ENCODE data around the gene PSMB2.
A peak's percentile ranks its signal among the peaks of the same experiment; 100 is the strongest.
"Not testable (repeated sequence)": the region's sequence is repeated elsewhere in the genome, so short reads cannot be mapped to it uniquely, and the experiment has no call there.

PSMB2 gene

GRCh38 chr1:35641233-35641866 is at the start of gene PSMB2:
Gene PSMB2, minus strand, starts transcription at chr1:35641526. Its CDS starts 94 bp downstream, at chr1:35641432.
- DNase-seq (ENCODE audit: low spot score), result peak; percentile 94

- no peak for DNase-seq (ENCODE audit: low spot score)
These were observed 49.8 kb upstream of the PSMB2 start for GRCh38 chr1:35691080-35691479.

- DNase-seq (ENCODE audit: low spot score), result not testable (repeated sequence)
These were observed 48.8 kb upstream of the PSMB2 start for GRCh38 chr1:35690103-35690502.

- no peak for DNase-seq (ENCODE audit: low spot score)
These were observed 46.8 kb upstream of the PSMB2 start for GRCh38 chr1:35688161-35688560.

GRCh38 chr1:35683012-35683411 is 41.7 kb upstream of the PSMB2 start:
- no peak for DNase-seq (ENCODE audit: low spot score)

- no peak for DNase-seq (ENCODE audit: low spot score)
These were observed 38.9 kb upstream of the PSMB2 start for GRCh38 chr1:35680271-35680670.

GRCh38 chr1:35675773-35676172 is 34.4 kb upstream of the PSMB2 start:
- no peak for DNase-seq (ENCODE audit: low spot score)

- DNase-seq (ENCODE audit: low spot score), result no peak
These were observed 32.8 kb upstream of the PSMB2 start for GRCh38 chr1:35674111-35674510.

- DNase-seq (ENCODE audit: low spot score), result no peak
These were observed 30.8 kb upstream of the PSMB2 start for GRCh38 chr1:35672116-35672515.

GRCh38 chr1:35668506-35668905 is 27.2 kb upstream of the PSMB2 start:
- DNase-seq (ENCODE audit: low spot score), result no peak

- no peak for DNase-seq (ENCODE audit: low spot score)
These were observed 25.6 kb upstream of the PSMB2 start for GRCh38 chr1:35666916-35667315.

GRCh38 chr1:35666216-35666615 is 24.9 kb upstream of the PSMB2 start:
- DNase-seq (ENCODE audit: low spot score), result no peak

- no peak for DNase-seq (ENCODE audit: low spot score)
These were observed 22.1 kb upstream of the PSMB2 start for GRCh38 chr1:35663434-35663833.

- DNase-seq (ENCODE audit: low spot score), result no peak
These were observed 20.1 kb upstream of the PSMB2 start for GRCh38 chr1:35661474-35661795.

- peak; percentile 35 for DNase-seq (ENCODE audit: low spot score)
These were observed 19.5 kb upstream of the PSMB2 start for GRCh38 chr1:35660581-35661473.

- DNase-seq (ENCODE audit: low spot score), result no peak
These were observed 18.3 kb upstream of the PSMB2 start for GRCh38 chr1:35659589-35659988.

GRCh38 chr1:35657851-35658250 is 16.5 kb upstream of the PSMB2 start:
- DNase-seq (ENCODE audit: low spot score), result no peak

- no peak for DNase-seq (ENCODE audit: low spot score)
These were observed 15.5 kb upstream of the PSMB2 start for GRCh38 chr1:35656863-35657232.

GRCh38 chr1:35656148-35656862 is 15.0 kb upstream of the PSMB2 start:
- peak; percentile 14 for DNase-seq (ENCODE audit: low spot score)

- DNase-seq (ENCODE audit: low spot score), result no peak
These were observed 13.9 kb upstream of the PSMB2 start for GRCh38 chr1:35655196-35655595.

- DNase-seq (ENCODE audit: low spot score), result no peak
These were observed 9.1 kb upstream of the PSMB2 start for GRCh38 chr1:35650416-35650815.

- DNase-seq (ENCODE audit: low spot score), result no peak
These were observed 4.7 kb upstream of the PSMB2 start for GRCh38 chr1:35646043-35646442.

- DNase-seq (ENCODE audit: low spot score), result no peak
These were observed 2.9 kb upstream of the PSMB2 start for GRCh38 chr1:35644204-35644603.

Measured in GM03348 (cell line).